ENCODE measurements around the gene POLR2B. TPM values are rescaled to one million over a fixed set of nuclear protein-coding genes. Genes with fewer than 3 reads are reported as not detected.

The POLR2B gene
- total and polyA plus RNA-seq, 2 experiments from 2014 or later, result 52.4 to 110 TPM

- H3K36me3 ChIP-seq (replicated peaks; ENCODE audit: insufficient read depth, low read depth), result no peaks in the 10 kb centered on the region
- peaks cover 7% of the 10 kb centered on the region for H4K20me1 ChIP-seq (ENCODE audit: insufficient read depth, poor library complexity, severe bottlenecking)
- no peak overlapping the region for H3K4me3 ChIP-seq
- H3K9me2 ChIP-seq (replicated peaks; ENCODE audit: insufficient read depth), result no peaks in the 10 kb centered on the region
- TF ChIP-seq EZH2phosphoT487 (IDR thresholded peaks at IDR 0.05; ENCODE audit: low read depth, severe bottlenecking, unreplicated experiment) (no peak), EZH2 (IDR thresholded peaks at IDR 0.05; ENCODE audit: borderline replicate concordance) (no peak)
- TF ChIP-seq, protein P1, sequence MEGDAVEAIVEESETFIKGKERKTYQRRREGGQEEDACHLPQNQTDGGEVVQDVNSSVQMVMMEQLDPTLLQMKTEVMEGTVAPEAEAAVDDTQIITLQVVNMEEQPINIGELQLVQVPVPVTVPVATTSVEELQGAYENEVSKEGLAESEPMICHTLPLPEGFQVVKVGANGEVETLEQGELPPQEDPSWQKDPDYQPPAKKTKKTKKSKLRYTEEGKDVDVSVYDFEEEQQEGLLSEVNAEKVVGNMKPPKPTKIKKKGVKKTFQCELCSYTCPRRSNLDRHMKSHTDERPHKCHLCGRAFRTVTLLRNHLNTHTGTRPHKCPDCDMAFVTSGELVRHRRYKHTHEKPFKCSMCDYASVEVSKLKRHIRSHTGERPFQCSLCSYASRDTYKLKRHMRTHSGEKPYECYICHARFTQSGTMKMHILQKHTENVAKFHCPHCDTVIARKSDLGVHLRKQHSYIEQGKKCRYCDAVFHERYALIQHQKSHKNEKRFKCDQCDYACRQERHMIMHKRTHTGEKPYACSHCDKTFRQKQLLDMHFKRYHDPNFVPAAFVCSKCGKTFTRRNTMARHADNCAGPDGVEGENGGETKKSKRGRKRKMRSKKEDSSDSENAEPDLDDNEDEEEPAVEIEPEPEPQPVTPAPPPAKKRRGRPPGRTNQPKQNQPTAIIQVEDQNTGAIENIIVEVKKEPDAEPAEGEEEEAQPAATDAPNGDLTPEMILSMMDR (IDR thresholded peaks at IDR 0.05; ENCODE audit: poor library complexity), result no peak
- no peak overlapping the region for H2AFZ ChIP-seq
- H3K79me2 ChIP-seq, result peaks cover 41% of the 10 kb centered on the region
- peaks cover 11% of the 10 kb centered on the region for H3K9me3 ChIP-seq (ENCODE audit: low read depth)
- no peak overlapping the region for H3K4me2 ChIP-seq
- no peak overlapping the region for H3K27ac ChIP-seq
- H3K4me1 ChIP-seq (ENCODE audit: insufficient read depth), result peaks cover 4% of the 10 kb centered on the region
- no peaks in the 10 kb centered on the region for H3K27me3 ChIP-seq
- no peak for DNase-seq (ENCODE audit: low spot score)
Measured at GRCh38 chr4:56972809-56973208, 5.9 kb upstream of the POLR2B start.

DNA sequence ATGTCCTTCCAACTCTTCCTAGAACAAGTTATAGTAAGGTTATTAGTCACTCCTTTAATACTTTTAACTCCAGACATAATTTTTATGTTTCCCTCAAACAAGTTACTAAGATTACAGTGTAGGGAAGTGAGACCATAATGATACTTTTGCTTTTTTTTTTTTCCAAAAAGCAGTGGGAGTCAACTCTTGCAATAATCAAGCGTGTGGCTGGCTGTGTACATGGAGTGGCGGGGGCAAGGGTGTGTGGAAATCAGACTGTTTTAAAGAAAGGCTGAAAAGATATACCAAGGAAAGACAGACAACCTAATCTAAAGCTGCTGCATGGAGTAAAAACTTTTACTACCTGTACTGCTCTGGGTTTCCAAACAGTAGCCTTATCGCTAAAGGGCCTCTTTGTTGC, 5.4 kb upstream of the POLR2B start:
- no peaks in the 10 kb centered on the region for H3K36me3 ChIP-seq (replicated peaks; ENCODE audit: insufficient read depth, low read depth)
- 96% methylated on average over 3 of the region's 3 CpGs for WGBS (ENCODE audit: low lambda C conversion rate, missing lambda C conversion rate)
- H3K9me3 ChIP-seq (ENCODE audit: low read depth), result peaks cover 11% of the 10 kb centered on the region
- no peak overlapping the region for H3K27ac ChIP-seq
- H3K4me2 ChIP-seq, result no peak overlapping the region
- H3K9me2 ChIP-seq (replicated peaks; ENCODE audit: insufficient read depth), result no peaks in the 10 kb centered on the region
- peaks cover 41% of the 10 kb centered on the region for H3K79me2 ChIP-seq
- peaks cover 7% of the 10 kb centered on the region for H4K20me1 ChIP-seq (ENCODE audit: insufficient read depth, poor library complexity, severe bottlenecking)
- no peak for DNase-seq (ENCODE audit: low spot score)
- no peak for TF ChIP-seq EZH2 (IDR thresholded peaks at IDR 0.05; ENCODE audit: borderline replicate concordance)
- no peak for TF ChIP-seq EZH2phosphoT487 (IDR thresholded peaks at IDR 0.05; ENCODE audit: low read depth, severe bottlenecking, unreplicated experiment)
- TF ChIP-seq, protein P1 (IDR thresholded peaks at IDR 0.05; ENCODE audit: poor library complexity), result no peak
- H3K27me3 ChIP-seq, result no peaks in the 10 kb centered on the region
- no peak overlapping the region for H3K4me3 ChIP-seq
- no peak overlapping the region for H2AFZ ChIP-seq
- H3K4me1 ChIP-seq (ENCODE audit: insufficient read depth), result peaks cover 4% of the 10 kb centered on the region

DNA sequence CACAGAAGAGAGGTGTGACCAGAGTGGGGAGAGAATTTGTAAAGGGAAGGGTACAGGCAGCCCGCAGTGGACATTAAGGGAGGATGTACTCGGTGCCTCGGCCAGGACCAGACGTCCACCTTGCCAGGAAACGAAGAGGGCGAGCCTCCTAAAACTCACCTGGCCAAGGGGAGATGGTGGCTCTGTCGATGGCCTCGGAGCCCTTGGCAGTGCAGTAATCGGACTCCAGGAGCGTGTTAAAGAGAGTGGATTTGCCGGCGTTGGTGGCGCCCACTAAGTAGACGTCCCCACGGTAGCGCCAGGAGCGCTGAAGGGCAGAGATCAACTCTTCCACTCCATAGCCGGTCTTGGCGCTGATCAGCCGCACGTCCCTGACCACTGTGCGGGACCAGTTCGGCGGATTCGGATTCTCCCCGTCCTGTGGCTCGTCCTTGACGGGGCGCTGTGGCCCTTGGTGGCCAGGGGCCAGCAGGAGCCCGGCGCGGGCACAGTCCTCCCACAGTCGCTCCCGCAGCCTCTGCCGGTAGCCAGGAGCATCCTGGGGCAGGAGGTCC, 2.3 kb upstream of the POLR2B start:
- peaks cover 11% of the 10 kb centered on the region for H3K9me3 ChIP-seq (ENCODE audit: low read depth)
- H3K79me2 ChIP-seq, result peaks cover 65% of the 10 kb centered on the region
- DNase-seq (ENCODE audit: low spot score), result no peak
- H3K9me2 ChIP-seq (replicated peaks; ENCODE audit: insufficient read depth), result no peaks in the 10 kb centered on the region
- H3K27me3 ChIP-seq, result no peaks in the 10 kb centered on the region
- WGBS (ENCODE audit: low lambda C conversion rate, missing lambda C conversion rate), result 2% methylated on average over 34 of the region's 35 CpGs
- TF ChIP-seq, protein P1 (IDR thresholded peaks at IDR 0.05; ENCODE audit: poor library complexity), result no peak
- no peak for TF ChIP-seq EZH2phosphoT487 (IDR thresholded peaks at IDR 0.05; ENCODE audit: low read depth, severe bottlenecking, unreplicated experiment)
- no peak for TF ChIP-seq EZH2 (IDR thresholded peaks at IDR 0.05; ENCODE audit: borderline replicate concordance)
- H3K27ac ChIP-seq, result peak overlapping the region; percentile 77
- peak overlapping the region; percentile 90 for H3K4me3 ChIP-seq
- peak overlapping the region; percentile 94 for H2AFZ ChIP-seq
- H3K4me2 ChIP-seq, result peak overlapping the region; percentile 98
- H3K4me1 ChIP-seq (ENCODE audit: insufficient read depth), result peaks cover 14% of the 10 kb centered on the region
- peaks cover 24% of the 10 kb centered on the region for H4K20me1 ChIP-seq (ENCODE audit: insufficient read depth, poor library complexity, severe bottlenecking)
- no peaks in the 10 kb centered on the region for H3K36me3 ChIP-seq (replicated peaks; ENCODE audit: insufficient read depth, low read depth)
